Measurements from ENCODE around the gene RIN2. TPM values are rescaled to one million over a fixed set of nuclear protein-coding genes. Genes with fewer than 3 reads are reported as not detected.
A peak's percentile ranks its signal among the peaks of the same experiment; 100 is the strongest.

Gene RIN2
- total RNA-seq, 1 donor from 2014 or later = 57.5 TPM

- Mint-ChIP-seq H3K36me3 (ENCODE audit: low read depth, unreplicated experiment) (no peaks in the 10 kb centered on the region), H3K27me3 (ENCODE audit: unreplicated experiment) (peaks cover 2% of the 10 kb centered on the region), H3K4me1 (ENCODE audit: unreplicated experiment) (peaks cover 27% of the 10 kb centered on the region), H3K4me3 (ENCODE audit: unreplicated experiment) (no peak overlapping the region), H3K27ac (ENCODE audit: unreplicated experiment) (peak overlapping the region; percentile 67), H3K9me3 (ENCODE audit: unreplicated experiment) (no peaks in the 10 kb centered on the region)
- DNase-seq (ENCODE audit: low spot score) = no peak
- TF ChIP-seq CTCF (IDR thresholded peaks at IDR 0.05; ENCODE audit: unreplicated experiment) = no peak
Observed at GRCh38 chr20:19786311-19786710, 28.3 kb downstream of the RIN2 start.

DNA sequence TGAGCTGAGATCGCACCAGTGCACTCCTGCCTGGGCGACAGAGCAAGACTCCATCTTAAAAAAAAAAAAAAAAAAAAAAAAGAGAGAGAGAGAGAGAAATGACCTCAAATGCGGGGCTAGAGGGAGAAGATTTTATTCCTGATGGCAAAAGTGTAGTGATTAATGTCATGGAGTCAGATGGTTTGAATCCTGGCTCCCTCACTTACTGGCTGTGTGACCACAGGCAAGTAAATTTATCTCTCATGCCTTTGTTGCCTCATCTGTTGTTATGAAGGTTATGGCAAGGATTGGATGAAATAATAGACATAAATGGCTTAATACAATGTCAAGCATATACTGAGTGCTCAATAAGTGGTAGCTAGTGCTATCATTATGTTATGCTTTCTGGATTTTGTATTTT lies 29.3 kb downstream of the RIN2 start:
- DNase-seq (ENCODE audit: low spot score) = no peak
- no peaks in the 10 kb centered on the region for H3K36me3 Mint-ChIP-seq (ENCODE audit: low read depth, unreplicated experiment)
- no peaks in the 10 kb centered on the region for H3K9me3 Mint-ChIP-seq (ENCODE audit: unreplicated experiment)
- no peak overlapping the region for H3K27ac Mint-ChIP-seq (ENCODE audit: unreplicated experiment)
- peaks cover 2% of the 10 kb centered on the region for H3K27me3 Mint-ChIP-seq (ENCODE audit: unreplicated experiment)
- H3K4me3 Mint-ChIP-seq (ENCODE audit: unreplicated experiment) = no peak overlapping the region
- no peak for TF ChIP-seq CTCF (IDR thresholded peaks at IDR 0.05; ENCODE audit: unreplicated experiment)
- peaks cover 27% of the 10 kb centered on the region for H3K4me1 Mint-ChIP-seq (ENCODE audit: unreplicated experiment)

GRCh38 chr20:19789009-19789408 lies 31.0 kb downstream of the RIN2 start:
- peaks cover 3% of the 10 kb centered on the region for H3K27me3 Mint-ChIP-seq (ENCODE audit: unreplicated experiment)
- no peaks in the 10 kb centered on the region for H3K9me3 Mint-ChIP-seq (ENCODE audit: unreplicated experiment)
- DNase-seq (ENCODE audit: low spot score) = no peak
- H3K4me3 Mint-ChIP-seq (ENCODE audit: unreplicated experiment) = no peak overlapping the region
- peaks cover 27% of the 10 kb centered on the region for H3K4me1 Mint-ChIP-seq (ENCODE audit: unreplicated experiment)
- no peak for TF ChIP-seq CTCF (IDR thresholded peaks at IDR 0.05; ENCODE audit: unreplicated experiment)
- no peaks in the 10 kb centered on the region for H3K36me3 Mint-ChIP-seq (ENCODE audit: low read depth, unreplicated experiment)
- H3K27ac Mint-ChIP-seq (ENCODE audit: unreplicated experiment) = no peak overlapping the region

DNA sequence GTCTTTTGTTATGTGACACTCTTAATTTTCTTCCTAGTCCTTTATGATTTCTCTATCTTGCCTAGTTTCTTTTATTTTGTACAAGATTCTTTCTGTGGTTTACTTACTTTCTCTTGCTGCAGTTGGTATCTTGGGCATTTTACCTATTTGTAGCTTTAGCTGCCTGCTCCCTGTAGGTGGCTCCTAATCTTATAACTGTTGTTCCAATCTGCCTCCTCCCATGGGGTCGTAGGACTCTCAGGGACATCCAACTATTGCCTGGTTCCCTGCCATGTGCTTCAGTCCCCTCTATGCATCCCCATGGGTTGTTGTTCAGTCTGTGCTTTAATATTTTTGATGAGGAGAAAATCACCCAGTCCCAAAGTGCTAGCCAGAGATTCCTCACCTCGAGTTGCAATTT lies 31.4 kb downstream of the RIN2 start:
- TF ChIP-seq CTCF (IDR thresholded peaks at IDR 0.05; ENCODE audit: unreplicated experiment) = no peak
- Mint-ChIP-seq H3K4me1 (ENCODE audit: unreplicated experiment) (peaks cover 22% of the 10 kb centered on the region), H3K36me3 (ENCODE audit: low read depth, unreplicated experiment) (no peaks in the 10 kb centered on the region), H3K4me3 (ENCODE audit: unreplicated experiment) (no peak overlapping the region), H3K27me3 (ENCODE audit: unreplicated experiment) (peaks cover 3% of the 10 kb centered on the region), H3K9me3 (ENCODE audit: unreplicated experiment) (no peaks in the 10 kb centered on the region), H3K27ac (ENCODE audit: unreplicated experiment) (no peak overlapping the region)
- DNase-seq (ENCODE audit: low spot score) = no peak

GRCh38 chr20:19791887-19792286 lies 33.8 kb downstream of the RIN2 start:
- H3K27me3 Mint-ChIP-seq (ENCODE audit: unreplicated experiment) = peaks cover 4% of the 10 kb centered on the region
- H3K36me3 Mint-ChIP-seq (ENCODE audit: low read depth, unreplicated experiment) = no peaks in the 10 kb centered on the region
- H3K4me1 Mint-ChIP-seq (ENCODE audit: unreplicated experiment) = peaks cover 3% of the 10 kb centered on the region
- no peak for DNase-seq (ENCODE audit: low spot score)
- no peak for TF ChIP-seq CTCF (IDR thresholded peaks at IDR 0.05; ENCODE audit: unreplicated experiment)
- no peak overlapping the region for H3K27ac Mint-ChIP-seq (ENCODE audit: unreplicated experiment)
- H3K9me3 Mint-ChIP-seq (ENCODE audit: unreplicated experiment) = no peaks in the 10 kb centered on the region
- H3K4me3 Mint-ChIP-seq (ENCODE audit: unreplicated experiment) = no peak overlapping the region
